ENCODE data around the gene CRACDL. TPM values are rescaled to one million over a fixed set of nuclear protein-coding genes. Genes with fewer than 3 reads are reported as not detected.

Gene CRACDL
- total RNA-seq, 1 donor from 2014 or later: 0.13 TPM

DNA sequence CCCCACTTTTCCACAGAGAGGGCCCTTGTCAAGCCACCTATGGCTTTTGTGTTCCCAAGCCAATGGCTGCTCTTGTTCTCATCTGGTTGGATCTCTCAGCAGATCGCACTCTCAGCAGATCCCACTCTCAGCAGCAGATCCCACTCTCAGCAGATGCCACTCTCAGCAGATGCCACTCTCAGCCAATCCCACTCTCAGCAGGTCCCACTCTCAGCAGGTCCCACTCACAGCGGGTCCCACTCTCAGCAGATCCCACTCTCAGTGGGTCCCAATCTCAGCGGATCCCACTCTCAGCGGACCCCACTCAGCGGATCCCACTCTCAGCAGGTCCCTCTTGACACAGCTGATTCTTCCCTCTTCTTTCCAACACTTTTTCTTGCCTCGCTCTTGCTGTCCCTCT lies 145.8 kb downstream of the CRACDL start:
- Mint-ChIP-seq H3K4me1 (ENCODE audit: low read depth) (peaks cover 5% of the 10 kb centered on the region), H3K27ac (no peak overlapping the region), H3K27me3 (ENCODE audit: insufficient read depth) (peaks cover 3% of the 10 kb centered on the region), H3K4me3 (no peak overlapping the region), H3K36me3 (ENCODE audit: low read depth) (peaks cover 3% of the 10 kb centered on the region), H3K9me3 (no peaks in the 10 kb centered on the region)
- intact Hi-C loops (cut with micrococcal nuclease): no loop called here
- no peak for DNase-seq (ENCODE audit: low spot score)

DNA sequence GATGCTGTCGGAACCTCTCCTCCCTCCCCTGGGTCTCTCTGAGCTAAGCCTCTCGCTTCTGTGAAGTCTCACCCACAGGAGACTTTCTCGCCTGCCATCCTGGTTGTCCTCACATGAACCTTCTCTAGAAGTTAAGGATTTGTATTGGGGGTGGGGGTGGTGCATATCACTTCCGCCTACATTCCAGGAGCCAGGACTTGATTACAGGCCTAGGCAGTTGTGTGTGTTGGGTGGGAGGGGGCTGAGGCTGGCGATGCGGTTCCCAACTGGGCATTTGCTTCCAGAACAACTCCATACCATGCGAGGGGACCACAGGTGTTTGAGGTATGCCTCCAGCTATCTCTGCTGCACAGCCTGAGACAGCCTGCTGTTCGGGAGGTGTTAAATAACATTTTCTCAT lies 148.3 kb downstream of the CRACDL start:
- Mint-ChIP-seq H3K36me3 (ENCODE audit: low read depth) (no peaks in the 10 kb centered on the region), H3K27me3 (ENCODE audit: insufficient read depth) (peaks cover 3% of the 10 kb centered on the region), H3K4me1 (ENCODE audit: low read depth) (no peaks in the 10 kb centered on the region), H3K4me3 (no peak overlapping the region), H3K9me3 (no peaks in the 10 kb centered on the region), H3K27ac (no peak overlapping the region)
- intact Hi-C loops (cut with micrococcal nuclease): no loop called here
- no peak for DNase-seq (ENCODE audit: low spot score)

DNA sequence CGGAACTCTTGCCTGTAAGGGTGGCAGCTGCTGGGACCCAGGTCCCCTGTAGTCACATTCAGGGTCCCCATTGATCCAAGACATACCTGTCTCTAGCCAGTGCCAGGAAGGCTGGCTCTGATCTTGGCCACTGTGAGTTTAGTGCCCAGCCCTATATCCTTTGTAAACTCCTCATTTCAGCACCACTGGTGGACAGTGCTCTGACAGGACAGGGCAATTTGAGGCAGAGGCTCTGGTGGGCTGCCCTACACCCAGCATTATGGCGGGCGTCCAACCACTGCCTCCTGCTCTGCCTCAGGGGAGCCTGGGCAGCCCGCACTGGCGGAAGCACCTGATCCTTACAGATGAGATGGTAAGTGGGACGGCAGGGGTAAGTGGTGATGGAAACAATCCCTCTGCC lies 149.8 kb downstream of the CRACDL start:
- DNase-seq (ENCODE audit: low spot score): no peak
- Mint-ChIP-seq H3K9me3 (peaks cover 15% of the 10 kb centered on the region), H3K27ac (no peak overlapping the region), H3K36me3 (ENCODE audit: low read depth) (peaks cover 7% of the 10 kb centered on the region), H3K4me3 (no peak overlapping the region), H3K4me1 (ENCODE audit: low read depth) (no peaks in the 10 kb centered on the region), H3K27me3 (ENCODE audit: insufficient read depth) (peaks cover 3% of the 10 kb centered on the region)
- intact Hi-C loops (cut with micrococcal nuclease): no loop called here

DNA sequence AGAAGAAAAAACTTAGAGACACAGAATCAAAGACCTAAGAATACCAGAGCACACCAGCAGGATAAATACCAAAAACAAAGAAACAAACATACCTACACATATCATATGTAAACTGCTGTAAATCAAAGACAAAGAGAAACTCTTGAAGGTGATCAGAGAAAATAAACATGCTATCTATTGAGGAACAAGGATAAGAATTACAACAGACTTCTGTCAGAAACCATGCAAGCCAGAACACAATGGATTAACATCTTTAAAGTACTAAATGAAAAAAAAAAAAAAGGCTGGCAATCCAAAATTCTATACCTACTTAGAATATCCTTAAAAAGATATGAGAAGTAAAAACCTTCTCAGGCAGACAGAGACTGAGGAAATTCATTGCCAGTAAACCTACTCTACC lies 153.5 kb downstream of the CRACDL start:
- peaks cover 11% of the 10 kb centered on the region for H3K36me3 Mint-ChIP-seq (ENCODE audit: low read depth)
- no peak overlapping the region for H3K27ac Mint-ChIP-seq
- no peaks in the 10 kb centered on the region for H3K4me1 Mint-ChIP-seq (ENCODE audit: low read depth)

DNA sequence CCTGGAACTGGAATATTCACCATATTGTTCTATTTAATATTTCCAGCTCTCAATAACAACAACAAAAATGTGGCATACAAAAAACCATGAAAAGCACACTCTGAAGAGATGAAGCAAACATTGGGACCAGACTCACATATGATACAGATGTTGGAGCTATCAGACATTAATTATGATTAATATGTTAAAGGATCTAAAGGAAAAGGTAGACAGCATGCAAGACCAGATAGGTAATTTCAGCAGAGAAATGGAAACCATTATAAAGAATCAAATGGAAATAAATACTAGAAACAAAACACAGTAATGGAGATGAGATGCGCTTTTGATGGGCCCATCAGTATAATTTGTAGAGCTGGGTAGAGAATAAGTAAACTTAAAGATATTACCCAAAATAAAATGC lies 154.2 kb downstream of the CRACDL start:
- Mint-ChIP-seq H3K4me1 (ENCODE audit: low read depth) (no peaks in the 10 kb centered on the region), H3K4me3 (no peak overlapping the region), H3K36me3 (ENCODE audit: low read depth) (peaks cover 11% of the 10 kb centered on the region), H3K27ac (no peak overlapping the region), H3K9me3 (peaks cover 15% of the 10 kb centered on the region), H3K27me3 (ENCODE audit: insufficient read depth) (peaks cover 2% of the 10 kb centered on the region)
- intact Hi-C loops (cut with micrococcal nuclease): no loop called here
- no peak for DNase-seq (ENCODE audit: low spot score)

More for the DNA sequence above, 153.5 kb downstream of the CRACDL start:
- Mint-ChIP-seq H3K9me3 (peaks cover 15% of the 10 kb centered on the region), H3K4me3 (no peak overlapping the region), H3K27me3 (ENCODE audit: insufficient read depth) (peaks cover 2% of the 10 kb centered on the region)
- no peak for DNase-seq (ENCODE audit: low spot score)
- intact Hi-C loops (cut with micrococcal nuclease): no loop called here

DNA sequence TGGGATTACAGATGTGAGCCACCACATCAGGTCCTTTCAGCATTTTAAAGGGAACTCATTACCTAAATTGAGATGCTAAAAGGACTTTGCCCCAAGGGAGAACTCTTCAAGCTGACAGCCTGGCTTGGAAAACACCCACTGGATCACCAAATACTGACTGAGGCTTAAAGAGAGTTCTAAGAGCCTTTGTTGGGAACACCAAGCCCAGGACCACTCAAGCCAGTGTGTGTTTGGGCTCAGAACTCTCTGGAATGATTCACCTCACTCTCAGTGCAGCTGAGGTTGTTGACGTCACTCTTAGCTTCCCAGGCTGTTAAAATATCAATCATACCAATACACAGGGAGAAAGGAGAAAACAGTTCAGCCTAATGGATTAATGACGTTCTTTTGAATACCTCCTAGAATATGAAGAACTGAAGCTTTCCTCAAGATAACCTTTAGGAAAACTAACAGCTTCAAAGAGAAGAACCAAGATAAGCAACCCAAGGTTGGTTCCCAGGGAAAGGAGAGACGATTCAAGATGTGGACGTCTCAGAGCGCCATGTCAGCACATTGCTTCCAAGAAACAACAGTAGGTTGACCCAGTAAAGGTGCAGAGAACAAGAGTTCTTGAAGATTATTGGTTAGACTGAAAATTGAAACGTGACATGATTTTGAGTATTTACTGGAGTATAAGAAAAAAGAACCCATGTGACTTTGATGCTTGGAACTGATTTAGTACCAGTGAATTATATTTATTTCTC lies 157.1 kb downstream of the CRACDL start:
- intact Hi-C loops (cut with micrococcal nuclease): loop anchor here (10.0 kb wide), 1 partner anchor 376 kb away; the partner anchor contains the start of genes LIPT1 and TSGA10
- Mint-ChIP-seq H3K27ac (no peak overlapping the region), H3K4me3 (no peak overlapping the region), H3K9me3 (peaks cover 15% of the 10 kb centered on the region), H3K36me3 (ENCODE audit: low read depth) (peaks cover 11% of the 10 kb centered on the region), H3K27me3 (ENCODE audit: insufficient read depth) (peaks cover 2% of the 10 kb centered on the region), H3K4me1 (ENCODE audit: low read depth) (no peaks in the 10 kb centered on the region)
- no peak for DNase-seq (ENCODE audit: low spot score)

DNA sequence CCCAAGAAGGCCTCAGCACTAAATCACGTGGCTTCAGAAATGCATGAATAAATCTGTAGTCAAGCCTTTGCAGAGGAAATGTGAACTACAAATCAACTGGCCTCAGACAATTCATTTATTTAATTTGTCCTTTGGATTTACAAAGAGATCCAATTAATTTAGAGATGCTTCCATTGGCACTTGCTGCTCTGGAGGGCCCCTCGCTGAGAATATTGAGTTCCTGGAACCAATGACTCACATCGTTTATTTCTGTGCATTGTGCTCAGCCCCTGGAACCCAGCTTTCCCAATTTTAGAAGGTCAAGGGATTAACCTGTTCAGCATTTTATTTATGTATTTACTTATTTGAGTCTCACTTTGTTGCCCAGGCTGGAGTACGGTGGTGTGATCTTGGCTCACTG lies 157.9 kb downstream of the CRACDL start:
- H3K36me3 Mint-ChIP-seq (ENCODE audit: low read depth): peaks cover 11% of the 10 kb centered on the region
- intact Hi-C loops (cut with micrococcal nuclease): loop anchor here (10.0 kb wide), 1 partner anchor 377 kb away; the partner anchor contains the start of genes LIPT1 and TSGA10
- H3K4me3 Mint-ChIP-seq: no peak overlapping the region
- no peak overlapping the region for H3K27ac Mint-ChIP-seq
- no peak for DNase-seq (ENCODE audit: low spot score)
- peaks cover 5% of the 10 kb centered on the region for H3K4me1 Mint-ChIP-seq (ENCODE audit: low read depth)
- H3K9me3 Mint-ChIP-seq: peaks cover 15% of the 10 kb centered on the region
- peaks cover 2% of the 10 kb centered on the region for H3K27me3 Mint-ChIP-seq (ENCODE audit: insufficient read depth)

DNA sequence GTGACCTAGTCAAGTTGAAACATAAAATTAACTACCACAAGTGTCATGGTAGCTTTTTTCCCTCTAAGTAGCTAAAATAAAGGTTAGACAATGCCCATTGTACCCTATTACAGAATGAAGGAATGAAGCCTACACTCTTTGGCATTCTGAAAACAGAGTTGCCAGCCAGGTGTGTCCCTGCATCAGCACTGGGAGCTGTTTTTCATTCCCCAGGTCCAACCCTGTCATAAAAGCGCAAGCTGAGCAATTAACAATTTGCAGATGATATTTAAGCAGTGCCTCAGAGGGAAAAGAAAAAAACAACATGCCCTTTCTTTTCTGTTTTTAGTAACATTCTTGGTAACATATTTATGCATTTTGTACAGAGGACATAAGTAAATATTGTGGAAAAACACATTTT lies 158.3 kb downstream of the CRACDL start:
- H3K4me1 Mint-ChIP-seq (ENCODE audit: low read depth): peaks cover 10% of the 10 kb centered on the region
- DNase-seq (ENCODE audit: low spot score): no peak
- H3K36me3 Mint-ChIP-seq (ENCODE audit: low read depth): peaks cover 11% of the 10 kb centered on the region
- H3K27me3 Mint-ChIP-seq (ENCODE audit: insufficient read depth): peaks cover 2% of the 10 kb centered on the region
- no peak overlapping the region for H3K4me3 Mint-ChIP-seq
- no peak overlapping the region for H3K27ac Mint-ChIP-seq
- H3K9me3 Mint-ChIP-seq: peaks cover 15% of the 10 kb centered on the region
- intact Hi-C loops (cut with micrococcal nuclease): loop anchor here (10.0 kb wide), 1 partner anchor 377 kb away; the partner anchor contains the start of genes LIPT1 and TSGA10

DNA sequence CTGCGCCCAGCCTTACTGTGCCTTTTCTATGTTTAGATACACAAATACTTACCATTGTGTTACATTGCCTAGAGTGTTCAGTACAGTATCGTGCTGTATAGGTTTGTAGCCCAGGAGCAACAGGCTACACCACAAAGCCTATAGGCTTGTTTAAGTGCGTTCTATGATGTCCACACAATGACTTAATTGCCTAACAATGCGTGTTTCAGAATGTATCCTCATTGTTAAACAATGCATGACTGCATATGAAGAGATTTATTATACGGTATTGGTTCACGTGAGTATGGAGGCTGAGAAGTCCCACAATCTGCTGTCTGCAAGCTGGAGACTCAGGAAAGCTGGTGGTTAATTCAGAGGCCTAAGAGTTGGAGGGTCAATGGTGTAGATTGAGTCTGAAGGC lies 158.9 kb downstream of the CRACDL start:
- Mint-ChIP-seq H3K36me3 (ENCODE audit: low read depth) (peaks cover 8% of the 10 kb centered on the region), H3K4me1 (ENCODE audit: low read depth) (peaks cover 16% of the 10 kb centered on the region), H3K9me3 (peaks cover 10% of the 10 kb centered on the region), H3K27ac (no peak overlapping the region), H3K27me3 (ENCODE audit: insufficient read depth) (peaks cover 2% of the 10 kb centered on the region), H3K4me3 (no peak overlapping the region)
- intact Hi-C loops (cut with micrococcal nuclease): loop anchor here (10.0 kb wide), 1 partner anchor 378 kb away; the partner anchor contains the start of genes LIPT1 and TSGA10
- no peak for DNase-seq (ENCODE audit: low spot score)

DNA sequence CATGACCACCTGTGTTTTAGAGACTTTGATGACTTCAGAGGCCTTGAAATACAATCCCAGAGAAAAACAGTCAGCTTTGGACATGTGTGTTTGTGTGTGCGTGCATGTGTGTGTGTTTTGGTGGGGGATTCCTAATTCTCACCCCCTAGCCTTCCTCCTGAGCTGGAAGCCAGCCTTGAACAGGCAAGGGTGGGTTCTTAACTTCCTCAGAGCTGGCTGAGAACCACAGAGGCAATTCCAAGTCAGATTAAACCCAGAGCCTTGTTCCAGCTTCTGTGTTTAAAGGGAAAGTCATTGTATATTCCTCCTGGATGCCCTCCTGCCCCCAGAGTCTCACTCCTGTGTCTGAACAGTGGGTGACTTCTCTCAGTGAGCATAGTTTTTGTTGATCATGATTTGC lies 159.9 kb downstream of the CRACDL start:
- Mint-ChIP-seq H3K27me3 (ENCODE audit: insufficient read depth) (peaks cover 2% of the 10 kb centered on the region), H3K36me3 (ENCODE audit: low read depth) (peaks cover 4% of the 10 kb centered on the region), H3K4me3 (no peak overlapping the region), H3K27ac (no peak overlapping the region), H3K4me1 (ENCODE audit: low read depth) (peaks cover 25% of the 10 kb centered on the region), H3K9me3 (peaks cover under 1% of the 10 kb centered on the region)
- intact Hi-C loops (cut with micrococcal nuclease): loop anchor here (10.0 kb wide), 1 partner anchor 379 kb away; the partner anchor contains the start of genes LIPT1 and TSGA10
- no peak for DNase-seq (ENCODE audit: low spot score)

DNA sequence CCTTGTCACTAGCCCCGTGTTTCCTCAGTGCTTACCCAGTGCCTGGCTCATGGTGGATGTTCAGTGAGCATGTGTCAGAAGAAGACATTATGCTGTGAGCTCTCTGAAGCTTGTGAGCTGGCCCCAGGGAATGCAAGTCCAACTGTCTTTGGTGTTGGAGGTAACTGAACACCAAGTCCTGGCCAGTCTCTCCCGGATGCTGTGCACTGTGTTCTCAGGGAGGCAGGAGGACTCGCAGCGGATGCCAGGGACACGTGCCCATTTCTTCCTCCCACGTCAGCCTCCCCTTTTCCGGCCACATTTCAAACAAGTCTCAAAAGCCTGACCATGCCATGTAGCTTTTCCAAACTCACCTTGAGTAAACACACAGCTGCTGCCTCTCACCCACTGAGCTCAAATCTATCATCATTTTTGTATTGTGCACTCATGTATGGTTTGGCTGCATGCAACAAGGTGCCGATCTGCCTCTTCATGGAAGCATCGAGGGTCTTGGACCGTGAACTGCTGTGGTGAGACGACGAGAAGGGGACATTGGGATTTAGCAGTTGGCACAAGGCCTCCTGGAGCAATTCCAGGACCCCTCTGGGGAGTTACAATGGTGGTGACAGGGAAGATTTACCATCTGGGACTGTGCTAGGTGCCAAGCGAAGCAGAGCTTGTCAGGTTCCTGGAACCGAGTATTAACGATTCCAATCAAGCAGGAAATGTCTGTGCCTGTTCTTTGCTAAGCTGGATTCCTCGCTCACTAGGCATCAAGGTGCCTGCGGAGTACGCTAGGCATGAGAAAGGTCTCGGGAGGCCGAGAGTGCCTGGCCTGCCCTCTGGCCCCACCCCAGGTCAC lies 160.7 kb downstream of the CRACDL start:
- no peak overlapping the region for H3K27ac Mint-ChIP-seq

DNA sequence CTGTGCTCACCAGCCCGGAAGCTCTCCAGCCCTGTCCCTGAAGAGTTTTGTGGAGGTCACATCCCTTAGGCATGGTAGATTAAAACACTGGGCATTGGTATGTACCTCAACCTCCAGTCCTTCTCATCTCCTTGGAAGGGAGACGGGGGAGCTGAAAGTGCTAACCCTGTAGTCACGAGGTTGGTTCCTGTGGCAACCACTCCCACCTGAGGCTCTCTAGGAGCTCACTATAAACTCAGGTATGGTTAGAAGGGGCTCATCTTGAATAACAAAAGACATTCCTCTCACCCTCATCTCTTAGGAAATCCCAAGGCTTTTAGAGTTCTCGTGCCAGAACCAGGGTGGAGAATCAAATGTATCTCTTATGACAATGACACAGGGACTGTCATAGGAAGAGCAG lies 162.1 kb downstream of the CRACDL start:
- Mint-ChIP-seq H3K9me3 (no peaks in the 10 kb centered on the region), H3K4me3 (no peak overlapping the region), H3K27me3 (ENCODE audit: insufficient read depth) (peaks cover 2% of the 10 kb centered on the region), H3K27ac (no peak overlapping the region), H3K4me1 (ENCODE audit: low read depth) (peaks cover 45% of the 10 kb centered on the region), H3K36me3 (ENCODE audit: low read depth) (peaks cover 3% of the 10 kb centered on the region)
- no peak for DNase-seq (ENCODE audit: low spot score)
- intact Hi-C loops (cut with micrococcal nuclease): loop anchor here (5.0 to 10.0 kb wide), 3 partner anchors 167 to 563 kb away; partner anchors contain the start of genes COA5, EIF5B, LIPT1 and TSGA10

More for the DNA sequence above, 160.7 kb downstream of the CRACDL start:
- Mint-ChIP-seq H3K9me3 (no peaks in the 10 kb centered on the region), H3K4me1 (ENCODE audit: low read depth) (peaks cover 32% of the 10 kb centered on the region), H3K4me3 (no peak overlapping the region), H3K36me3 (ENCODE audit: low read depth) (peaks cover 4% of the 10 kb centered on the region), H3K27me3 (ENCODE audit: insufficient read depth) (peaks cover 2% of the 10 kb centered on the region)
- no peak for DNase-seq (ENCODE audit: low spot score)
- intact Hi-C loops (cut with micrococcal nuclease): loop anchor here (10.0 kb wide), 1 partner anchor 379 kb away; the partner anchor contains the start of genes LIPT1 and TSGA10

Data from activated T-helper 1 cell treated with anti-CD3 and anti-CD28 coated beads, Interleukin-12 subunit alpha, Interleukin-12 subunit beta, Interleukin-2, Interleukin-4 antibody, amounts not matched to agents 30 ng/mL and 10 ng/mL and 1 ng/mL, durations not matched to agents 14 hours and 24 hours and 36 hours (primary cell).